ENCODE measurements around the gene ACBD6. TPM values are rescaled to one million over a fixed set of nuclear protein-coding genes. Genes with fewer than 3 reads are reported as not detected.
A peak's percentile ranks its signal among the peaks of the same experiment; 100 is the strongest.

The ACBD6 gene
- total and polyA plus RNA-seq, 11 donors: 18.6 to 35.8 (median 21.8) TPM

DNA sequence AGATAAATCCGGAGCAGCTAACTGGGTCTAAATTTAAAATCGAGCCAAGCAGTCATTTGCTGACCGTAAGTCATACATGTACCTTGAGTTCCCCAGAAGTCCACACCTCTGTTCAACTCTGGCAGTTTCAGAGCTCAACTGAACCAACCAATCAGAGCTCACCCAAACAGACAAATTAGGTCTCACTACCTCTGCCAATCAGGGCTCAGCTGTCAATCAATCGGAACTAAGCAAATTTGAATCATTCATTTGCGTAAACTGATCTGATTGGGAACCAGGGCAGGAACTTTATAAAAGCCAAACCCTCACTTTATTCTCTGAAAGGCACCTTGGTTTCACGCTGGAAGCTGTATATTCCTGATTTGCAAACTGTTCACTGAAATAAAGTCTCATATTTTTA lies 11.2 kb upstream of the ACBD6 start:
- H3K9me3 ChIP-seq: peaks cover 0 to 3% (median 0%) of the 10 kb centered on the region in 12 donors
- H3K27me3 ChIP-seq: no peaks in the 10 kb centered on the region
- intact Hi-C loops (cut with DNase I): loop anchor here in 6 of 10 donors (5.0 to 10.0 kb wide), 2 partner anchors 651 to 654 kb away; no protein-coding TSS in a partner anchor
- H3K4me3 ChIP-seq: no peak overlapping the region
- no peak for TF ChIP-seq POLR2A (IDR thresholded peaks at IDR 0.05)
- TF ChIP-seq, protein P1, sequence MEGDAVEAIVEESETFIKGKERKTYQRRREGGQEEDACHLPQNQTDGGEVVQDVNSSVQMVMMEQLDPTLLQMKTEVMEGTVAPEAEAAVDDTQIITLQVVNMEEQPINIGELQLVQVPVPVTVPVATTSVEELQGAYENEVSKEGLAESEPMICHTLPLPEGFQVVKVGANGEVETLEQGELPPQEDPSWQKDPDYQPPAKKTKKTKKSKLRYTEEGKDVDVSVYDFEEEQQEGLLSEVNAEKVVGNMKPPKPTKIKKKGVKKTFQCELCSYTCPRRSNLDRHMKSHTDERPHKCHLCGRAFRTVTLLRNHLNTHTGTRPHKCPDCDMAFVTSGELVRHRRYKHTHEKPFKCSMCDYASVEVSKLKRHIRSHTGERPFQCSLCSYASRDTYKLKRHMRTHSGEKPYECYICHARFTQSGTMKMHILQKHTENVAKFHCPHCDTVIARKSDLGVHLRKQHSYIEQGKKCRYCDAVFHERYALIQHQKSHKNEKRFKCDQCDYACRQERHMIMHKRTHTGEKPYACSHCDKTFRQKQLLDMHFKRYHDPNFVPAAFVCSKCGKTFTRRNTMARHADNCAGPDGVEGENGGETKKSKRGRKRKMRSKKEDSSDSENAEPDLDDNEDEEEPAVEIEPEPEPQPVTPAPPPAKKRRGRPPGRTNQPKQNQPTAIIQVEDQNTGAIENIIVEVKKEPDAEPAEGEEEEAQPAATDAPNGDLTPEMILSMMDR (IDR thresholded peaks at IDR 0.05): no peak
- H3K27ac ChIP-seq: no peak overlapping the region
- no peaks in the 10 kb centered on the region for H3K36me3 ChIP-seq
- H3K4me1 ChIP-seq: peaks cover 0 to 11% (median 5%) of the 10 kb centered on the region in 12 donors
- WGBS, 4 donors: 81 to 95% (median 82%) methylated on average over 6 of the region's 6 CpGs
- DNase-seq (no peak), ATAC-seq (no peak)

DNA sequence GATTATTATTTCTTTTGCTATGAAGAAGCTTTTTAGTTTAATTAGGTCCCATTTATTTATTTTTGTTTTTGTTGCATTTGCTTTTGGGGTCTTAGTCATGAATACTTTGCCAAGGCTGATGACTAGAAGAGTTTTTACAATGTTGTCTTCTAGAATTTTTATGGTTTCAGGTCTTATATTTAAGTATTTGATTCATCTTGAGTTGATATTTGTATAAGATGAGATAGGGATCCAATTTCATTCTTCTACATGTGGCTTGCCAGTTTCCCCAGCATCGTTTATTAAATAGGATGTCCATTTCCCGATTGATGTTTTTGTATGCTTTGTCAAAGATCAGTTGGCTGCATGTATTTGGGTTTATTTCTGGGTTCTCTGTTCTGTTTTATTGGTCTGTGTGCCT lies 8.5 kb upstream of the ACBD6 start:
- H3K4me3 ChIP-seq: no peak overlapping the region
- intact Hi-C loops (cut with DNase I): loop anchor here in 6 of 10 donors (2.0 to 10.0 kb wide), 3 partner anchors 348 to 656 kb away; no protein-coding TSS in a partner anchor
- DNase-seq (no peak), ATAC-seq (no peak)
- 96 to 98% (median 97%) methylated on average over 2 of the region's 2 CpGs for WGBS, 4 donors
- TF ChIP-seq, protein P1 (IDR thresholded peaks at IDR 0.05): no peak
- TF ChIP-seq POLR2A (IDR thresholded peaks at IDR 0.05): no peak
- H3K9me3 ChIP-seq: peaks cover 0 to 3% (median 0%) of the 10 kb centered on the region in 12 donors
- no peak overlapping the region for H3K27ac ChIP-seq
- peaks cover 0 to 5% (median under 1%) of the 10 kb centered on the region in 12 donors for H3K4me1 ChIP-seq
- H3K36me3 ChIP-seq: no peaks in the 10 kb centered on the region
- H3K27me3 ChIP-seq: no peaks in the 10 kb centered on the region

DNA sequence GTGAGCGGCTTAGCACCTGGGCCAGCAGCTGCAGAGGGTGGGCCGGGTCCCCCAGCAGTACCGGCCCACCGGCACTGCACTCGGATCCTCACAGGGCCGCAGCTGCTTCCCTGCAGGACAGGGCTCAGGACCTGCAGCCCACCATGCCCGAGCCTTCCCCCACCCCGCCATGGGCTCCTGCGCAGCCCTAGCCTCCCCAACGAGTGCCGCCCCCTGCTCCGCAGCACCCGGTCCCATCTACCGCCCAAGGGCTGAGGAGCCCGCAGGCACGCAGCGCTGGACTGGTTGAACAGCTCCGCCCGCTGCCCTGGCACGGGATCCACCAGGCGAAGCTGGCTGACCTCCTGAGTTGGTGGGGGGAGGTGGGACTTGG lies 6.3 kb upstream of the ACBD6 start:
- WGBS, 4 donors: 92 to 97% (median 96%) methylated on average over 19 to 21 of the region's 21 CpGs
- no peaks in the 10 kb centered on the region for H3K36me3 ChIP-seq
- H3K4me3 ChIP-seq: no peak overlapping the region
- DNase-seq (no peak), ATAC-seq (peak in 1 of 4 donors; percentile 57)
- no peak for TF ChIP-seq POLR2A (IDR thresholded peaks at IDR 0.05)
- TF ChIP-seq, protein P1 (IDR thresholded peaks at IDR 0.05): no peak
- H3K27ac ChIP-seq: no peak overlapping the region
- intact Hi-C loops (cut with DNase I): loop anchor here in 3 of 10 donors (10.0 kb wide), 3 partner anchors 516 to 656 kb away; partner anchors contain the start of genes MR1 (in 1 of the 3) and STX6 (in 1 of the 3)
- H3K4me1 ChIP-seq: peaks cover 0 to under 1% (median 0%) of the 10 kb centered on the region in 12 donors
- peaks cover 0 to 3% (median 0%) of the 10 kb centered on the region in 12 donors for H3K9me3 ChIP-seq
- H3K27me3 ChIP-seq: no peaks in the 10 kb centered on the region

- ATAC-seq (no peak), DNase-seq (no peak)
- no peaks in the 10 kb centered on the region for H3K27me3 ChIP-seq
- WGBS, 4 donors: 89 to 98% (median 93%) methylated on average over 8 to 15 of the region's 15 CpGs
- no peaks in the 10 kb centered on the region for H3K36me3 ChIP-seq
- peaks cover 0 to 7% (median 5%) of the 10 kb centered on the region in 12 donors for H3K4me1 ChIP-seq
- H3K4me3 ChIP-seq: no peak overlapping the region
- H3K9me3 ChIP-seq: peaks cover 0 to 3% (median 0%) of the 10 kb centered on the region in 12 donors
- H3K27ac ChIP-seq: no peak overlapping the region
- TF ChIP-seq POLR2A (IDR thresholded peaks at IDR 0.05): no peak
- TF ChIP-seq, protein P1 (IDR thresholded peaks at IDR 0.05): no peak
- intact Hi-C loops (cut with DNase I): loop anchor here in 3 of 10 donors (10.0 kb wide), 3 partner anchors 517 to 657 kb away; partner anchors contain the start of genes MR1 (in 1 of the 3) and STX6 (in 1 of the 3)
Observed at GRCh38 chr1:180507795-180508724, 5.7 kb upstream of the ACBD6 start.
